Measurements from ENCODE around the gene CAMK1D.

CAMK1D gene

DNA sequence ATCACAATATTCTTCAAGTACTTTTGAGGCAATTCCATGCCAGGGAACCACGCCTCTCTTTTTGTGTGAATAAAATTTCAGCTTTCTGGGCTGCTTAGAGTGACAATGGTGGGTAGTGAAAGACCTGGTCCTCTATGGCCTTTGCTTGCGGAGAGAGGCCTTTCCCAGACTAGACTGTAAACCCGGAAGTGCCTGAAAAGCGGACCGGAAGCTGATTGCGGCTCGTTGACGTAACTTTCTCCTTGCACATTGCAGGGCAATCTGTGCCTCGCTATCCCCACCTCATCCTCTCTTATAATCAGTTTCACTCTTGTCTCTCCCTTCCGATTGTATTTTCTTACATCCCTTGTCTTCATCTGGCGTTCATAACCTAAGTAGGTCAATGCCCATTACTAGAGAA lies 310.4 kb downstream of the CAMK1D start:
- Mint-ChIP-seq H3K36me3 (ENCODE audit: low read depth) (no peaks in the 10 kb centered on the region), H3K27ac (no peak overlapping the region), H3K9me3 (peaks cover 3% of the 10 kb centered on the region), H3K27me3 (ENCODE audit: low read depth) (no peaks in the 10 kb centered on the region), H3K4me1 (peaks cover 5% of the 10 kb centered on the region), H3K4me3 (no peak overlapping the region)
- TF ChIP-seq, protein P1, sequence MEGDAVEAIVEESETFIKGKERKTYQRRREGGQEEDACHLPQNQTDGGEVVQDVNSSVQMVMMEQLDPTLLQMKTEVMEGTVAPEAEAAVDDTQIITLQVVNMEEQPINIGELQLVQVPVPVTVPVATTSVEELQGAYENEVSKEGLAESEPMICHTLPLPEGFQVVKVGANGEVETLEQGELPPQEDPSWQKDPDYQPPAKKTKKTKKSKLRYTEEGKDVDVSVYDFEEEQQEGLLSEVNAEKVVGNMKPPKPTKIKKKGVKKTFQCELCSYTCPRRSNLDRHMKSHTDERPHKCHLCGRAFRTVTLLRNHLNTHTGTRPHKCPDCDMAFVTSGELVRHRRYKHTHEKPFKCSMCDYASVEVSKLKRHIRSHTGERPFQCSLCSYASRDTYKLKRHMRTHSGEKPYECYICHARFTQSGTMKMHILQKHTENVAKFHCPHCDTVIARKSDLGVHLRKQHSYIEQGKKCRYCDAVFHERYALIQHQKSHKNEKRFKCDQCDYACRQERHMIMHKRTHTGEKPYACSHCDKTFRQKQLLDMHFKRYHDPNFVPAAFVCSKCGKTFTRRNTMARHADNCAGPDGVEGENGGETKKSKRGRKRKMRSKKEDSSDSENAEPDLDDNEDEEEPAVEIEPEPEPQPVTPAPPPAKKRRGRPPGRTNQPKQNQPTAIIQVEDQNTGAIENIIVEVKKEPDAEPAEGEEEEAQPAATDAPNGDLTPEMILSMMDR (IDR thresholded peaks at IDR 0.05; ENCODE audit: unreplicated experiment in 3 of 3): no peak

DNA sequence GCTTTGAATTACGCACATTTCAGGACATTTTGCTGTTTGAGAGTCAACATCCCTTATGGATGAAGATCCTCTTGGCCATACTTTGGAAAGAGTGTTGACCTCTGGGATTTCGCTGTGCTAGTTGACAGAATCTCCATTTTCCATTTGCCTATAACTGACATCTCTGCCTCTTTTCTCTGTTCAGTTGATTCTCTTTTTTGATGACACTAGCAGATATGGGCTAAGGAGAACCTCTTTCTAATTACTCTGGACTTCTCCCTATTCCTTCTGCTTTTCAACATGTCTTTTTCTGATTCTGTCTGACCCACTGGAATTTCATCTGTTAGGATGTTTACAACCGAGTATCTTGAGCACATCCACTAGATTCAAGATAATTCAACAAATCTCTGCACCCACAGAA lies 311.5 kb downstream of the CAMK1D start:
- Mint-ChIP-seq H3K36me3 (ENCODE audit: low read depth) (no peaks in the 10 kb centered on the region), H3K27me3 (ENCODE audit: low read depth) (no peaks in the 10 kb centered on the region), H3K4me3 (no peak overlapping the region), H3K27ac (no peak overlapping the region), H3K9me3 (no peaks in the 10 kb centered on the region), H3K4me1 (peaks cover 5% of the 10 kb centered on the region)
- TF ChIP-seq, protein P1 (IDR thresholded peaks at IDR 0.05; ENCODE audit: unreplicated experiment in 3 of 3): no peak

DNA sequence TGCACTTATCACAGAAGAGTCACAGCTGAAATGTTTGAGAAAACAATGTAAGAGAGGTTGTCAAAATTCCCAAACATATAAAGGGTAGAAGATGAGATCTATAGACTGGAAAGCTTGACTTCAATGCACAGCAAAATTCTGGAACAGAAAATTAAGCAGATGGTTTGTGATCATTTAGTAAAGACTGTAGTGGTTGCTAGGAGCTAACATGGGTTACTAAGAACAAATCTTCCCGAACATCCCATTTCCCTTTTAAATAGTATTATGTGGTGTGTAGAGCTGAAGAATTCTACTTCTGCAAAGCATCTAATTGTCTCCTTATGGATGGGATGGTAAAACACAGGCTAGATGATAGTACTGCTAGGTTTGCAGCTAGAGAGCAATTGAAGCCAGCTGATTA lies 312.3 kb downstream of the CAMK1D start:
- Mint-ChIP-seq H3K27me3 (ENCODE audit: low read depth) (no peaks in the 10 kb centered on the region), H3K9me3 (no peaks in the 10 kb centered on the region), H3K27ac (no peak overlapping the region), H3K36me3 (ENCODE audit: low read depth) (peaks cover 6% of the 10 kb centered on the region), H3K4me3 (no peak overlapping the region), H3K4me1 (peaks cover 5% of the 10 kb centered on the region)
- TF ChIP-seq, protein P1 (IDR thresholded peaks at IDR 0.05; ENCODE audit: unreplicated experiment in 3 of 3): no peak

DNA sequence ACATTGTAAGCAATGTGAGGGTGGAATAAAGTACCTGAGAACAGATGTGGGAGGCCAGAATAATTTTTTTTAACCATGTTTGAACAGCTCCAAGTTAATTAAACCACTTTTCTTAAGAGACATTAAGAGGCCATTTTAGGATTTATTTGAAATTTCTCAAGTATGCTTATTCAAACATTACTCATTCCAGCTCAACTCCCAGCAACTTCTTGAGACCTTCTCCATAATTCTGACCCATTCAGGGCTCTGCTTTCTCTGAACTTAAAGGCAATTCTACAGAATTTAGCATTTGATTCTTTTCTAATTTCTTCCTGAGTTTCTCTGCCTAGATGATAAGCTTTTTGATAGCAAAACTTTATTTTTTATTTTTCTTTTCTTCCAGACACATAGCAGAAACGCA lies 314.5 kb downstream of the CAMK1D start:
- no peaks in the 10 kb centered on the region for H3K9me3 Mint-ChIP-seq
- peaks cover 5% of the 10 kb centered on the region for H3K4me1 Mint-ChIP-seq
- no peaks in the 10 kb centered on the region for H3K27me3 Mint-ChIP-seq (ENCODE audit: low read depth)
- TF ChIP-seq, protein P1 (IDR thresholded peaks at IDR 0.05; ENCODE audit: unreplicated experiment in 3 of 3): no peak
- H3K36me3 Mint-ChIP-seq (ENCODE audit: low read depth): peaks cover 10% of the 10 kb centered on the region
- H3K4me3 Mint-ChIP-seq: no peak overlapping the region
- H3K27ac Mint-ChIP-seq: no peak overlapping the region

DNA sequence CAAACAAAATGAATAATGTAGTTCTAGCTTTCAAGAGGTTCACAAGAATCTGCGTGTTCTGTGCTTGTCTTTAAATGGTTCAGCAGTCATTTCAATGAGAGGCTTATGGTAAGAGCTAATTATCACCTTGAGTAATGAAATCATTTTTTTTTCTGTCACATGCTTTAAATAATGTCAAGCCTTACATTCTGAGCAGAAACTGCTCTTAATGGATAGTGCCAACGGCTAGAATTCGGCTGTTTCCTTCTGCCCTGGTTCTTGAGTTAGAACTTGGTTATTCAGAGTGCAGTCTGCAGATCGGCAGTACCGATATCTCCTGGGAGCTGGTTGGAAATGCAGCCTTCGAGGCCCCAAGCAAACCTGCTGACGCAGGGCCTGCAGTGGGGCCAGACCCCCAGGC lies 316.2 kb downstream of the CAMK1D start:
- Mint-ChIP-seq H3K27me3 (ENCODE audit: low read depth) (no peaks in the 10 kb centered on the region), H3K4me3 (no peak overlapping the region), H3K36me3 (ENCODE audit: low read depth) (peaks cover 10% of the 10 kb centered on the region), H3K9me3 (peaks cover 3% of the 10 kb centered on the region), H3K27ac (no peak overlapping the region), H3K4me1 (no peaks in the 10 kb centered on the region)
- TF ChIP-seq, protein P1 (IDR thresholded peaks at IDR 0.05; ENCODE audit: unreplicated experiment in 3 of 3): no peak

DNA sequence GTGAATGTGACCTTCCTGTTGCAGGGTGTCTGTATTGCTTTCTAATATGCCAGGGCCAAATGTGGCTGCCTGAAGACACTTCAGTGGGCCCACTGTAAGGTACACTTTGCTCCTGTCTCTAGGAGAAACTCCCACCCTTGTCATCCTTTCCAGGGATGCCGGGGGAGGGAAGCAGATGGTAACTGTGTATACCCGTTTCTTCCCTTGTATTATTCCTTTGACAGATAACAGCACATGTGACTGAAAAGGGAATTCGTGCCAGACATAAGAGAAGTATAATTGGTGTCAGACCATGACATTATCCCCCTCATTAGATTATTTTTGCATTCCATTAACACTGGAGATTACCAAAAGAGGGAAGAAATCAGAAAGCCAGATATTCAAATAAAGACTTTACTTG lies 317.7 kb downstream of the CAMK1D start:
- peaks cover 6% of the 10 kb centered on the region for H3K9me3 Mint-ChIP-seq
- no peak overlapping the region for H3K4me3 Mint-ChIP-seq
- peaks cover 13% of the 10 kb centered on the region for H3K36me3 Mint-ChIP-seq (ENCODE audit: low read depth)
- H3K4me1 Mint-ChIP-seq: no peaks in the 10 kb centered on the region
- H3K27ac Mint-ChIP-seq: no peak overlapping the region
- no peaks in the 10 kb centered on the region for H3K27me3 Mint-ChIP-seq (ENCODE audit: low read depth)
- TF ChIP-seq, protein P1 (IDR thresholded peaks at IDR 0.05; ENCODE audit: unreplicated experiment in 3 of 3): no peak
